ENCODE measurements around the gene NTN5. TPM values are rescaled to one million over a fixed set of nuclear protein-coding genes. Genes with fewer than 3 reads are reported as not detected.
"Not testable (repeated sequence)": the region's sequence is repeated elsewhere in the genome, so short reads cannot be mapped to it uniquely, and the experiment has no call there.

NTN5 gene
- polyA plus RNA-seq, 3 donors, result 0.23 to 0.27 TPM; not detected in 1

DNA sequence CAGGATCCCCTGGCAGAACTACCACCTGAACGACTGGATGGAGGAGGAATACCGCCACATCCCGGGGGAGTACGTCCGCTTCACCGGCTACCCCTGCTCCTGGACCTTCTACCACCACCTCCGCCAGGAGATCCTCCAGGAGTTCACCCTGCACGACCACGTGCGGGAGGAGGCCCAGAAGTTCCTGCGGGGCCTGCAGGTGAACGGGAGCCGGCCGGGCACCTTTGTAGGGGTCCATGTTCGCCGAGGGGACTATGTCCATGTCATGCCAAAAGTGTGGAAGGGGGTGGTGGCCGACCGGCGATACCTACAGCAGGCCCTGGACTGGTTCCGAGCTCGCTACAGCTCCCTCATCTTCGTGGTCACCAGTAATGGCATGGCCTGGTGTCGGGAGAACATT is 30.5 kb upstream of the NTN5 start:
- no peak overlapping the region for H3K27ac ChIP-seq (ENCODE audit: low read depth, low read length)
- 92 to 96% (median 94%) methylated on average over 23 of the region's 23 CpGs for WGBS, 3 donors

DNA sequence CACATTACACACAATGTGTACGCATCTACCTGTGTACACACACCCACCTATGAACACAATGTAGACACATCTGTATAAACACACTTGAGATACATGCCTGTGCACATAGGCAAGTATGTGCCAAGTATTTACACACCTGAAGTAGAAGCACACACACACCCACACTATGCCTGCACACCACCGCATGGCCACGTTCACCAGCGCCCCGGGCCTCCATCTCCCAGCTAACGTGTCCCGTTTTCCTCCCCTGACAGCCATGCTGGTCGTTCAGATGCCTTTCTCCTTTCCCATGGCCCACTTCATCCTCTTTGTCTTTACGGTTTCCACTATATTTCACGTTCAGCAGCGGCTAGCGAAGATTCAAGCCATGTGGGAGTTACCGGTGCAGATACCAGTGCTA is 29.9 kb upstream of the NTN5 start:
- no peak overlapping the region for H3K27ac ChIP-seq (ENCODE audit: low read depth, low read length)
- 89 to 93% (median 89%) methylated on average over 13 of the region's 13 CpGs for WGBS, 3 donors

DNA sequence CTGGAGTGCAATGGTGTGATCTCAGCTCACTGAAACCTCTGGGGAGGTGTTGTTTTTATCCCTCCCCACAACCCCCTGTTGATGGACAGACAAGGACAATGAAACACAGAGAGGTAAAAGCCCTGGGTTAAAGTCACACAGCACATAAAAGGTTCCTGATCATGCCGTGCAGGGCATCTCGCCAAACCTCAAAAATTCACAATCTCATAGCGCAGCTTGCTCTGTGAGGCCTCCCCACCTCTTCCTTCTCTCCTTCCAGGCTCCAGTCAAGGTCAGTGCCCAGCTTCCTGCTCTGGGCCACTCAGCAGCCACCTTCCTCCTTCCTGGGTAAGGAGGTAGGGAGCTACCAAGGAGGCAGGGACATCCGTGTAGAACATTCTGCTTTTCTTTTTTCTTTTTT is 25.2 kb upstream of the NTN5 start:
- WGBS, 3 donors, result 25 to 46% (median 31%) methylated on average over 4 of the region's 4 CpGs
- H3K27ac ChIP-seq (ENCODE audit: low read depth, low read length), result no peak overlapping the region

DNA sequence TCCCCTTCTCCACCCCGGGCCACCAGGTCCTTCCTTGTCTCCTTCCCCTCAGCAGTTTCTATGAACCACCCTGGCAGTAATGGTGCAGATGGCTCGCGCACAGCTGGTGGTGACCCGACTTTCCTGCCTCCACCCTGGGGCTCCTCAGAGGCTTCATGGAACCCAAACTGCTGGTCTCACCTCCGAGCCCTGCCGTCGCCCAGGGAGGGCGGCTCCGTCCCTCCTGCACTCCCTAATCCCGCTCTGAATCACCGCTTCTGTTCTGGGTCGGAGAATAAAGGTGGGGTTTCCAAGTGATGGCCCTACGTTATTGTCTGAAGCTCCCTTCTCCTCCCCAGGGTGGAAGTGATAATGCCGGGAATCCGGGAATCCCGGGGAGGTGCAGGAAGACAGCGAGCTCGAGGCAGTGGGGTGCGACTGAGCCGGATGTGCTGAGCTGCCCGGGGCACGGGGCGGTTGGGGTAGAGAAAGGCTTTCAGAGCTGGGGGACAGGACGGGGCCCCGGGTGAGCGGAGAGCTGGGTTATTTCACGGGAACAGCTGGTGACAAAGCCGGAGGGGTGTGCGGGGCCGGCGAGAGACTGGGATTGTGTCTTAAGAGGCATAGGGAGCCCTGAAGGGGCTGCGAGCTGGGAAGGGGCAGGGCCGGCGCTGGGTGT is 23.7 kb upstream of the NTN5 start:
- H3K27ac ChIP-seq (ENCODE audit: low read depth, low read length), result no peak overlapping the region
- 5 to 10% (median 7%) methylated on average over 34 of the region's 34 CpGs for WGBS, 3 donors

DNA sequence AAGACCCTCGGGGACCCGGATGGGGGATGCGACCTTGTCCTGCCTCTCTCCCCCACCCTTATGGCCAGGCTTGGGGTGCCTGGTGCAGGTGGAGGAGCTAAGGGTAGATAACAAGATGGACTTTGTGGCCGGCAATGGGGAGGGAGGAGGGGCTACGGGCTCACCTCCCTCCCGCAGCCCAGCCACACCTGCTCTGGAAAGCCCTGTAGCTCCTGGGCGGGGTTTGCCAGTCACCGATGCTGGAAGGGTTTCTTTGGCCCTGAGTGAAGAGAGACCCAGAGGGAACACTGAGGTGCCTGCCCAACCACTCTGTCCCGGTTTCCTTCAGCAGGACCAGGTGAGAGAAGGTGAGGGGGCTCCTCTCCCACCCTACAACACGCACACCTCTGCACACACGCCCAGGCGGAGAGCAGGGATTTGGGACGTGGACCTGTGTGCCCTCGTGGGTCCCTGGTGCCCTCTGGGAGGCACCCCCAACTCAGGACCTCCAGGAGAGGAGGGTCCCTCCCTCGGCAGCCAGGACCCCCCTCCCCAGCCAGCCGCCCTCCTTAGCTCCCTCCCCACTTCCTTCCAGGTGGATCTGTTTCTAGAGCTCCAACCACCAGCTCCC is 23.0 kb upstream of the NTN5 start, which contains the start of gene FUT2:
Gene FUT2 (plus strand): TSS at position 229 of the 610 bp plus-strand sequence. CDS start 6,986 bp downstream, outside the sequence.
- H3K27ac ChIP-seq (ENCODE audit: low read depth, low read length), result no peak within 1 kb of the TSS
- WGBS, 3 donors, result 27 to 55% (median 47%) methylated on average over 15 to 16 of the region's 16 CpGs

DNA sequence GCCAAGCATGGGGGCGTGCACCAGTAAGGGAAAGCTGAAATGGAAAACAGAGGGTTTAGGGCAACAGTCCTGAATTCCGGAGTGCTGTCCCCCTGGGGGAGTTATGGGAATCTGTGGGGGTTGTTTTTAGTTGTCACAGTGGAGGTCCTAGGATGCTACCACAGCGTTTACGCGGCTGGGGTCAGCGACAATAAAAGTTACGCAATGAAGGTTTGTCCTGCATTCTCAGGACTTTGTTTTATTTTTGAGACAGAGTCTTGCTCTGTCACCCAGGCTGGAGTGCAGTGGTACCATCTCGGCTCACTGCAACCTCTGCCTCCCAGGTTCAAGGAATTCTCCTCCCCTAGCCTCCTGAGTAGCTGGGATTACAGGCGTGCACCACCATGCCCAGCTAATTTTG is 20.8 kb upstream of the NTN5 start:
- WGBS, 3 donors, result 84 to 92% (median 84%) methylated on average over 9 of the region's 9 CpGs
- not testable (repeated sequence) for H3K27ac ChIP-seq (ENCODE audit: low read depth, low read length)

DNA sequence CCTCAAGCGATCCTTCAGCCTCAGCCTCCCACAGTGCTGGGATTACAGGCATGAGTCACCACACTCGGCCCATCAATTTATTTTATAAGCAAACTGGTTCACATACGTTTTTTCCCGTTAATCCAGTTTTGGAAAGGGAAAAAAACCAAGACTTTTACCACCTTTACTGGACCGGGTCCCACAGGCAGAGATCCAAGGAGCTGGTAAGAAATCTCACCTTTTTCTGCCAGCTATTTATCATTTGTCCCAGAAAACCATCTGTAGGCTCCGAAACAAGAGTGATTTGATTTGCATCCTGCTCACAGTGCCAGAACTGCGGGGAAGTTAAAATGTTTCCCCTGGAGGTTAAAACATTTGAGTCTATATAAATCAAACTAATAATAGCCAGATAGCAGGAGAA is 16.6 kb upstream of the NTN5 start:
- 29 to 60% (median 51%) methylated on average over 7 of the region's 7 CpGs for WGBS, 3 donors
- no peak overlapping the region for H3K27ac ChIP-seq (ENCODE audit: low read depth, low read length)

DNA sequence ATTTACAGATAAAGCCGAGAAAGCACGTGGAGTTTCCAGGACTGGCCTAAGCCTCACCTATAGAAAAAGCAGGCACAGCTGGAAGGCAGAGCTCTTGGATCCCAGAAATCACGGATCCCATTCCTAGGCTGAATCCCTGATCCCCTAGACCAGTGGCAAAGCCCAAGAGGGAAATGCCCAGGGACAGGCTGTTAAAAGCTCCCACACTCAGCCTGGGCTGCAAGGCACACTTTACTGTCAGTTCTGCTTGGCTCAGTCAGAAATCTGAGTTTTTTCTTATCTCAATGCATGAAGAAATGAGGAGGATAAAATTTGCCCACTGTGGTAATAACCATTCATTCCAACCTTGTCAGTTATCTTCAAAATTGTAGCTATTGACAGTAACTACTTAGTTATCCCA is 15.0 kb upstream of the NTN5 start:
- no peak overlapping the region for H3K27ac ChIP-seq (ENCODE audit: low read depth, low read length)
- 78 to 95% (median 95%) methylated on average over 3 of the region's 3 CpGs for WGBS, 3 donors

DNA sequence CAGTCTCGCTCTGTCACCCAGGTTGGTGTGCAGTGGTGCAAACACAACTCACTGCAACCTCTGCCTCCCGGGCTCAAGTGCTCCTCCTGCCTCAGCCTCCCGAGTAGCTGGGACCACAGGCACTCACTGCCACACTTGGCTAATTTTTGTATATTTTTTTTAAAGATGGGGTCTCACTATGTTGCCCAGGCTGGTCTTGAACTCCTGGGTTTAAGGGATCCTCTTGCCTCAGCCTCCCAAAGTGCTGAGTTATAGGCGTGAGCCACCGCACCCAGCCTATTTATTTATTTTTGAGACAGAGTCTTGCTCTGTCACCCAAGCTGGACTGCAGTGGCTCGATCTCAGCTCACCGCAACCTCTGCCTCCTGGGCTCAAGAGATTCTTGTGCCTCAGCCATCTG is 13.8 kb upstream of the NTN5 start:
- 94 to 96% (median 96%) methylated on average over 7 of the region's 7 CpGs for WGBS, 3 donors
- not testable (repeated sequence) for H3K27ac ChIP-seq (ENCODE audit: low read depth, low read length)

DNA sequence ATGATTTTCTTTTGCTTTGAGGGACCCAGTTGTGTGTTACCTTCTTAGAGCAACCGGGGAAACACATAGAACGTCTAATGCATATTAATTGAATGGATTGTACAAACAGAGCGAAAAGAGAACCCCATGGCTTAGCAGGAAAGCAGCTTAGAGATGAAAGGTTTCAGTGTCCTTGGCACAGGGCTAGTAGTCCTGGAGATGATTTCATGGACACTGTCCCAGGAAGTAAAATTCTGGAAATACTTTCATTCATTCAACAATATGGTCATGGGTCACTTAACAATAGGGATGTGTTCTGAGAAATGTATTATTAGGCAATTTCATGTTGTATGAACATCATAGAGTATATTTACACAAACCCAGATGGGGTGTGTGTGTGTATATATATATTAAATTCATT is 13.3 kb upstream of the NTN5 start:
- no peak overlapping the region for H3K27ac ChIP-seq (ENCODE audit: low read depth, low read length)
- WGBS, 3 donors, result 83 to 96% (median 87%) methylated on average over 3 of the region's 3 CpGs

DNA sequence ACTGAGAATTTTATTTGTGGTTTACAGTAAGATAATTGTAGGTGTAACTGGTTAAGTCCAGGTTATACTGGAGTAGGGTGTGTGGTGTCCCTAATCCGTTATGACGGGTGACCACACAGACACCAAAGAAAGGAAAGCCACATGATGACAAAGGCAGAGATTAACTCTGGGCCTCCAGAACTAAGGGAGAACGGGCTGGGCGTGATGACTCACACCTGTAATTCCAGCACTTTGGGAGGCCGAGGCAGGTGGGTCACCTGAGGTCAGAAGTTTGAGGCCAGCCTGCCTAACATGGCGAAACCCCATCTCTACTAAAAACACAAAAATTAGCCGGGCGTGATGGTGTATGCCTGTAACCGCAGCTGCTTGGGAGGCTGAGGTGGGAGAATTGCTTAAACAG is 12.8 kb upstream of the NTN5 start:
- WGBS, 3 donors, result 87 to 94% (median 89%) methylated on average over 9 of the region's 9 CpGs
- no peak overlapping the region for H3K27ac ChIP-seq (ENCODE audit: low read depth, low read length)

DNA sequence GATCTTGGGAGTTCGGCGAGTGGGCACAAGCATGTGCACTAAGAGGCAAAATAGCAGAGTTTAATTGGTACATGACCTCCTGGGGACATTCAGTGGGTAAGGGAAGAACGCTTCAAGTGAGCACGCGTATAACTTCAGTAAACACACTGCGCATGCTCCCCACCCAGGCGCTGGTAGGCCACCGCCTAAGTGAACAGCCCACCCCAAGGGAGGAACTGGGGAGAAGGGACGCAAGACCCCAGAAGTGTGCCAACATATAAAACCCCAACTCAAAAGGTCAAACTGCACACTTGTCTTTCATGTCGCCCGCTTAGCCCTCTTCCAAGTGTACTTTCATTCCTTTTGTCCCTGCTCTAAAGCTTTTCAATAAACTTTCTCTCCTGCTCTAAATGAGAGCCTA is 10.5 kb upstream of the NTN5 start:
- no peak overlapping the region for H3K27ac ChIP-seq (ENCODE audit: low read depth, low read length)
- WGBS, 3 donors, result 41 to 79% (median 53%) methylated on average over 11 of the region's 11 CpGs

DNA sequence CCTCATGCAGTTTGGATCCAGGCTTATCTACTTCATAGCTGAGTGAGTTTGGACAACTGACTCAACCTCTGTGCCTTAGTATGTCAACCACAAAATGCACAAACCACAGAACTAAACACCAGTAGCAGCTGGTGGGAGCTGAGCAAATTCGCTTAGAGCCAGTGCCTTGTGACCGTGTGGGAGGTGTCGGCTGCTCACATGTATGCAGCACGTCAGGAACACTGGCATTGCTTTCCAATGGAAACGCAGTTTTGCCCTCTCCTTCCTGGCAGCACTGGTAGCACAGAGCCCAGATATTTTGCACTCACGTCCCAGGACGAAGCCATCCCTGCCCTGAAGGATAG is 8.3 kb upstream of the NTN5 start:
- 71 to 78% (median 74%) methylated on average over 7 of the region's 7 CpGs for WGBS, 3 donors
- no peak overlapping the region for H3K27ac ChIP-seq (ENCODE audit: low read depth, low read length)

DNA sequence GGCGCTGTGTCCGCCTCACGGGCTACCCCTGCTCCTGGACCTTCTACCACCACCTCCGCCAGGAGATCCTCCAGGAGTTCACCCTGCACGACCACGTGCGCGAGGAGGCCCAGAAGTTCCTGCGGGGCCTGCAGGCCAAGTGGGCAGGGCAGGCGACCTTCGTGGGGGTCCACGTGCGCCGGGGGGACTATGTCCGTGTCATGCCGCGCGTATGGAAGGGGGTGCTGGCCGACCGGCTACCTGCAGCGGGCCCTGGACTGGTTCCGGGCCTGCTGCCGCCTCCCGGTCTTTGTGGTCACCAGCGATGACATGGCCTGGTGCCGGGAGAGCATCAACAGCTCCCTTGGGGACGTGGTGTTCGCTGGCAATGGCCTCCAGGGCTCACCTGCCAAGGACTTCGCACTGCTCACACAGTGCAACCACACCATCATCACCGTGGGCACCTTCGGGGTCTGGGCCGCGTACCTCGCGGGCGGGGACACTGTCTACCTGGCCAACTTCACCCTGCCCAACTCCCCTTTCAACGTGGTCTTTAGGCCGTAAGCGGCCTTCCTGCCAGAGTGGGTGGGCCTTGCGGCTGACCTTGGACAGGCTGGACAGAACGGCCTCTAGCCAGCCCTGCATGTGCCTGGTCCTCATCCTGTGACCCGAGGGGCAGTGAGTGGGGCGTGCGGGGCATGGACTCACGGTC is 7.8 kb upstream of the NTN5 start:
- no peak overlapping the region for H3K27ac ChIP-seq (ENCODE audit: low read depth, low read length)
- WGBS, 3 donors, result 90 to 93% (median 91%) methylated on average over 45 of the region's 45 CpGs

DNA sequence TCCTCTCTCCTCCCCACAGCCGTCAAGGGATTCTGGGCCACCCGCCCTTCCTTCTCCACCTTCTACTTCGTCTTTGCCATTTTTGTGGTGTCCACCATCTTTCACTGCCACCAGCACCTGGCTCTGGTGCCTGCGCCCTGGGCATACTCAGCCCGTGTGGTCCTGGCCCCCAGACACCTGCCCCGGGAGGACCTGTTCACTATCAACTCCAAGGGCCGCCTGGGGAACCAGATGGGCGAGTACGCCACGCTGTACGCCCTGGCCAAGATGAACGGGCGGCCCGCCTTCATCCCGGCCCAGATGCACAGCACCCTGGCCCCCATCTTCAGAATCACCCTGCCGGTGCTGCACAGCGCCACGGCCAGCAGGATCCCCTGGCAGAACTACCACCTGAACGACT is 7.2 kb upstream of the NTN5 start:
- WGBS, 3 donors, result 91 to 97% (median 95%) methylated on average over 13 to 19 of the region's 19 CpGs
- H3K27ac ChIP-seq (ENCODE audit: low read depth, low read length), result not testable (repeated sequence)

DNA sequence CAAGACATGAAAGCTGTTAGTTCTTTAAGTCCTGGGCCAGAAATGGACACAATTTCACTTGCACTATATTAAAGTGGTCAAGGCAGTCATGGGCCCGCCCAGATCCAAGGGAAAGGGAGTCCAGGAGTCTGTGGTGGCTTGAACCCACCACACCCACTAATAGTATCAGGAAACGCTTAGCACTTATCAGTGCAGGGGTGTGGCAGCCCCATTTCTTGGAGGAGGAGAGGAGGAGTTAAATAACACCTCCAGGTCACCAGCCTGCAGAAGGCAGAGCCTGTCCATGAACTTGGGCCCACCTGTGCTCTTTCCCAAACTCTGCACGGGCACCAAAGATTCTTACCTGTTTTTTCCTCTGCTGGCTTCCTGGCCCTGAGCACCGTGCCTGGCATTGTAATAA is 5.4 kb upstream of the NTN5 start:
- WGBS, 3 donors, result 24 to 75% (median 75%) methylated on average over 4 of the region's 4 CpGs
- H3K27ac ChIP-seq (ENCODE audit: low read depth, low read length), result no peak overlapping the region

DNA sequence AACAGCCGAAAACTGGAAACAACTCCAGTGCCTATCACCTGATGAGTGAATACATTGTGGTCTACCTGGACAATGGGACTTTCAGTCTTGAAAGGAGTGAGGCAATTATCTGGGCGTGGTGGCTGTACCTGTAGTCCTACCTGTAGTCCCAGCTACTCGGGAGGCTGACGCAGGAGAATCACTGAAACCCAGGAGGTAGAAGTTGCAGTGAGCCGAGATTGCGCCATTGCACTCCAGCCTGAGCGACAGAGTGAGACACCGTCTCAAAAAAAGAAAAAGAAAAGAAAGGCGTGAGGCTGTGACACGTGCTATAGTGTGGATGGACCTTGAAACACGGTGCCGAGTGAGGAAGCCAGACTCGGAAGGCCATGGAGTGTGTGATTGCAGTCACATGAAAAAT is 4.1 kb upstream of the NTN5 start:
- H3K27ac ChIP-seq (ENCODE audit: low read depth, low read length), result no peak overlapping the region
- 82 to 92% (median 89%) methylated on average over 13 of the region's 13 CpGs for WGBS, 3 donors

DNA sequence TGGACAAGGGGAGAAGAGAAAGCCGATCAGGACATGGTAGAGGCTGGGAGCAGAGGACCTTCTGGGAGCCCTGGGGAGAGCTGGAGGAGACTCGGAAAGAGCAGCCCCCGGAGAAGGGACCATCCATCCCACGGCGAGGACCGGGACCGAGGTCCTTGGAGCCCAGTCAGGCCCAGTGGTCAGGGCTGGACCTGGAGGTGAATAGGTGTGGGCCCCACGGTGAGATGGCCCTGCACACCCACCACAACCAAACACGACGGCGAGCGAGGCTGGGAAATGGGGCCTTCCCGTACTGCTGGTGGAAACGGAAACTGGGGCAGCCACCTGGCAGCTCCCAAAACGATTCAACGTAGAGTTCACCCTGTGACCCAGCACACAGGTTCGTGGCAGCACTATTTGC is 3.7 kb upstream of the NTN5 start:
- 90 to 94% (median 92%) methylated on average over 17 of the region's 17 CpGs for WGBS, 3 donors
- H3K27ac ChIP-seq (ENCODE audit: low read depth, low read length), result no peak overlapping the region

DNA sequence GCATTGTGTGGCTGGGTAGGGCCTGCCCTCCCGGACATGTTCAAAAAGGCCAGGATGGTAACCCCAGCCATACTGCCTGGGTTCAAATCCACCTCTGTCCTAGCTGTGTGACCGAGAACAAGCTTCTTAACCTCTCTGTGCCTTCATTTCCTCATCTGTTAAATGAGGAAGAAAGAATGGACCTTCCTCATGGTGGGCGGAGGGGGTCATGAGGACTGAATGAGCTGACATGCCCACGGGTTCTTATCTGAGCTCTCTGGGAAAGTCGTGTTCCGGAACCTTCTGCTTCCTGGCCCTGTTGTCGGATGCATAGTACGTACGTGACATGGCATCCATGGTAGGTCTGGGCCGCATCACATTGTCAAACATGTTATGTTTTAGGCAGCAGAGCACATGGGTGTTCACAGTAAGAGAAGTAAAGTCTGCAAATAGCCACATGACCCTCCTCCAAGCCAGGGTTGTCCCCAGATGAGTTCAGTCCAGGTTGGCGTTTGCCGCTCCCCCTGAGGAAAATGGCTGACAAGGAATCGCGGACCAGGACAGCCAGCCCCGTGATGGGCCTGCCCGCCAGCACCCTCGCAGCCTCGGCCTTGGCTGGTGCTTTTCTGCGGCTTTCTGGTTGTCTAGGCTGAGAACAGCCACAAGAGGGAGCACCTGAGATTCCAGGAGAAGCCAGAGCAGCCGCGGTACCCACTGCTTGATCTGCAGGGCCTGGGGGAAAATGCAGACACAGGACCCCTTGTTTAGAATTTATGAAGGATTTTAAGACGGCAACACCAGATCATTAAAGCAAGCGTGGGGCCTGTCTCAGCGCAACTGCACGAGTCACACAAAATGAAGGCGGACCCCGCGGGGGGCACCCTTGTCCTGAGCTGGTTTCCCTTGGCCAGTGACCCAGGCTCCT is 2.4 kb upstream of the NTN5 start:
- no peak overlapping the region for H3K27ac ChIP-seq (ENCODE audit: low read depth, low read length)

More for the DNA sequence above, 2.4 kb upstream of the NTN5 start:
- WGBS, 3 donors, result 33 to 38% (median 36%) methylated on average over 28 of the region's 28 CpGs
